Kidney (tissue), 14 donors: ENCODE data around the gene UBE2D2. TPM values are rescaled to one million over a fixed set of nuclear protein-coding genes. Genes with fewer than 3 reads are reported as not detected.
"Not testable (repeated sequence)": the region's sequence is repeated elsewhere in the genome, so short reads cannot be mapped to it uniquely, and the experiment has no call there.

ENCODE experiments used
- DNase-seq, 5 donors: peaks; one replicate each; pipeline ENCODE4 v3.0.0-alpha.2; 2013 to 2020
- FAIRE-seq: peaks from 2 replicates; lab custom pipeline; 2012; peaks lifted over from hg19 to GRCh38; lab: Jason Lieb, UNC
- H3K27ac ChIP-seq, 2 donors: one replicate each; pipeline ENCODE4 v1.7.0; 2013; ENCODE audit warnings: low read depth in 2 of 2, low read length in 2 of 2, inconsistent platforms in 1 of 2
- H3K27me3 ChIP-seq: one replicate; pipeline ENCODE4 v1.7.1; 2013; ENCODE audit warnings: low read length, inconsistent platforms; ENCODE audit not compliant: control insufficient read depth, insufficient read depth
- H3K36me3 ChIP-seq, 3 donors: one replicate each; pipeline versions ENCODE4 v1.7.0 to v1.7.1; 2013; ENCODE audit warnings: low read length in 3 of 3, control low read depth in 1 of 3, inconsistent platforms in 1 of 3; ENCODE audit not compliant: insufficient read depth in 3 of 3, control insufficient read depth in 2 of 3
- H3K4me1 ChIP-seq, 3 donors: one replicate each; pipeline versions ENCODE4 v1.7.0 to v1.7.1; 2013; ENCODE audit warnings: low read length in 3 of 3, inconsistent platforms in 1 of 3, low read depth in 1 of 3; ENCODE audit not compliant: control insufficient read depth in 2 of 3, insufficient read depth in 2 of 3
- H3K4me3 ChIP-seq, 3 donors: one replicate each; pipeline versions ENCODE4 v1.7.0 to v1.8.1; 2013; ENCODE audit warnings: low read length in 3 of 3, control low read depth in 1 of 3, inconsistent platforms in 1 of 3
- H3K9ac ChIP-seq, 3 donors: one replicate each; pipeline versions ENCODE4 v1.7.0 to v1.7.1; 2013; ENCODE audit warnings: low read length in 3 of 3, control low read depth in 1 of 3, inconsistent platforms in 1 of 3
- H3K9me3 ChIP-seq, 3 donors: one replicate each; pipeline versions ENCODE4 v1.7.0 to v1.7.1; 2013; ENCODE audit warnings: low read length in 3 of 3, control low read depth in 1 of 3, inconsistent platforms in 1 of 3; ENCODE audit not compliant: control insufficient read depth in 2 of 3, insufficient read depth in 1 of 3
- intact Hi-C: fragments of 100-400 bp; cut with DNase I; formaldehyde crosslinking; loops from one replicate; pipeline ENCODE4 v1.11.1; 2022
- polyA plus RNA-seq: library from polyadenylated mRNA; stranded (reverse); fragments of 350-450 nt; fragmentation: Illumina TruSeq; extraction: RNeasy Lipid Tissue Mini Kit (QIAGEN cat#74804); gene quantifications from one replicate; pipeline ENCODE4 v1.2.3, GENCODE V29; 2014; ENCODE audit warnings: low read depth, low replicate concordance; ENCODE audit not compliant: insufficient read depth
- total RNA-seq: library from RNA; stranded (reverse); fragmentation: NEBNext Ultra II Directional; extraction: Animal tissue kit (Norgen Biotek cat#: 25700); gene quantifications from one replicate; pipeline ENCODE4 v1.2.1, GENCODE V29; 2021
- TF ChIP-seq, protein P1 (sequence below): IDR thresholded peaks from 3 replicates; pipeline ENCODE4 v1.5.1; 2012; ENCODE audit warnings: mild to moderate bottlenecking, moderate library complexity, borderline replicate concordance; ENCODE audit not compliant: insufficient read depth; ENCODE audit errors: extremely low read depth
- donor health status: control.
- donor health status: control.
- donor health status: control.
- donor health status: control.
- donor health status: control.
- donor health status: DM: yes; HTN: yes; CAD: no.
- donor health status: Normal renal cell carcinoma (clear cell type).

Gene UBE2D2
- total and polyA plus RNA-seq, 2 donors from 2014 or later = 118 to 131 TPM

DNA sequence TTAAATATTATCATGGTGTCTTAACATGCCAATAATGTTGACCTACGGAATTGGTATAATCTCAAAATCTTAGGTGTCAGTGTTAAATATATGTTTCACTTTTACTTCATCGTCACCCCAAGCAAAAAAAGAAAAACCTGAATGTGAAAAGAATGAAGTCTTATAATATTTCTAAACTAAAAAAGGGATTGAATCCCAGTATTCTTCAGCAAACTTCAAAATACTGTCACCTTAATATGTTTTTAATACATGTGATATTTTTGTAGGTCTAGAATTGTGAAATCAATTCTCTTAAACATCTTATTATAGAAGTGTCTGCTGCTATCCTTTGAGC lies 14.1 kb downstream of the UBE2D2 start:
- Histone ChIP-seq H3K4me1 (peaks cover 0 to 15% (median 13%) of the 10 kb centered on the region in 3 donors), H3K27ac (no peak overlapping the region), H3K27me3 (no peaks in the 10 kb centered on the region), H3K9ac (no peak overlapping the region), H3K9me3 (no peaks in the 10 kb centered on the region), H3K4me3 (no peak overlapping the region), H3K36me3 (no peaks in the 10 kb centered on the region)
- intact Hi-C loops = no loop called here
- DNase-seq (no peak), FAIRE-seq (no peak)
- TF ChIP-seq, protein P1, sequence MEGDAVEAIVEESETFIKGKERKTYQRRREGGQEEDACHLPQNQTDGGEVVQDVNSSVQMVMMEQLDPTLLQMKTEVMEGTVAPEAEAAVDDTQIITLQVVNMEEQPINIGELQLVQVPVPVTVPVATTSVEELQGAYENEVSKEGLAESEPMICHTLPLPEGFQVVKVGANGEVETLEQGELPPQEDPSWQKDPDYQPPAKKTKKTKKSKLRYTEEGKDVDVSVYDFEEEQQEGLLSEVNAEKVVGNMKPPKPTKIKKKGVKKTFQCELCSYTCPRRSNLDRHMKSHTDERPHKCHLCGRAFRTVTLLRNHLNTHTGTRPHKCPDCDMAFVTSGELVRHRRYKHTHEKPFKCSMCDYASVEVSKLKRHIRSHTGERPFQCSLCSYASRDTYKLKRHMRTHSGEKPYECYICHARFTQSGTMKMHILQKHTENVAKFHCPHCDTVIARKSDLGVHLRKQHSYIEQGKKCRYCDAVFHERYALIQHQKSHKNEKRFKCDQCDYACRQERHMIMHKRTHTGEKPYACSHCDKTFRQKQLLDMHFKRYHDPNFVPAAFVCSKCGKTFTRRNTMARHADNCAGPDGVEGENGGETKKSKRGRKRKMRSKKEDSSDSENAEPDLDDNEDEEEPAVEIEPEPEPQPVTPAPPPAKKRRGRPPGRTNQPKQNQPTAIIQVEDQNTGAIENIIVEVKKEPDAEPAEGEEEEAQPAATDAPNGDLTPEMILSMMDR = no peak

DNA sequence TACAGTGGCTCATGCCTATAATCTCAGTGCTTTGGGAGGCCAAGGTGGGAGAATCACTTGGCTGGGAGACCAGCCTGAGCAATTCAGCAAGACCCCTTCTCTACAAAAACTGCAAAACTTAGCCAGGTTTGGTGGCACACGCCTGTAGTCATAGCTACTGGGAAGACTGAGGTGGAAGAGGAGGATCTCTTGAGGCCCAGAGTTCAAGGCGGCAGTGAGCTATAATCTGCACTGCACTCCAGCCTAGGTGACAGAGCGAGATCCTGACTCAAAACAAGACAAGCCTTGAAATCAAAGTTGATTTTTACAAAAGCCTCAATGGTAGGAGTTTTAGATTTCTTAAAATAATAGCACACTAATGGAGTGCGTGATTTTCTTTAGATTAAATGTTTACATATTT lies 14.6 kb downstream of the UBE2D2 start:
- Histone ChIP-seq H3K9me3 (no peaks in the 10 kb centered on the region), H3K9ac (no peak overlapping the region), H3K27ac (no peak overlapping the region), H3K27me3 (no peaks in the 10 kb centered on the region), H3K36me3 (no peaks in the 10 kb centered on the region), H3K4me3 (no peak overlapping the region), H3K4me1 (peaks cover 0 to 15% (median 13%) of the 10 kb centered on the region in 3 donors)
- intact Hi-C loops = no loop called here
- TF ChIP-seq, protein P1 = no peak
- FAIRE-seq (no peak), DNase-seq (no peak)

DNA sequence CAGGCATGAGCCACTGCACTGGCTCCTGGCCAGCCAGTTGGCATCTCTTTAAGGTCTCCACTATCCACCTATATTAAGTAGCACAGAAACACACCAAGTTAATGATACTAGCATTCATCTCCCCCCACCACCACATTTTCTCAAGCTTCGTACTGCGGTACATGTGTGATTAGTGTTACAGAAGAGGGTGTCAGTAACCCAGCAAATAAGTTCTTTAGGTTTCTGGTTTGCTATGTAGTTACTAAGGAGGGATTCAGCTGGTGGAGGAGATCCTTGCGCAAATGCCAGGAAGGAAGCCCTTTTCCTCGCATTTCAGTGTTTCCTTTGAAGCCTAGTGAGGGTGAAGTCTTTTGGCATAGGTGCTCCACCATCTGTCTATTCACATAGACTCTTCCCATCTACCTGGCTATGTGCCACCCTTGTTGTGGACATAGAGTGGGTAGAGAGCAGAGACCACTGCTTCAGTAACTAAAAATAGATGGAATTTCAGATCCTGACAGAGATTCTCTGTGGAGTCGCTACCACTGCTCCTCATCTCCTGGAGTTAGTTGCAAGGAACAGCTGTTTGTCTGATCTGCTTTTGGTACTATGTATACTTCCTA lies 16.7 kb downstream of the UBE2D2 start:
- TF ChIP-seq, protein P1 = no peak
- Histone ChIP-seq H3K9ac (no peak overlapping the region), H3K4me1 (peaks cover 0 to 12% (median 8%) of the 10 kb centered on the region in 3 donors), H3K27me3 (no peaks in the 10 kb centered on the region), H3K4me3 (no peak overlapping the region), H3K36me3 (no peaks in the 10 kb centered on the region), H3K9me3 (no peaks in the 10 kb centered on the region), H3K27ac (no peak overlapping the region)
- intact Hi-C loops = no loop called here
- no peak for FAIRE-seq
- no peak for DNase-seq

DNA sequence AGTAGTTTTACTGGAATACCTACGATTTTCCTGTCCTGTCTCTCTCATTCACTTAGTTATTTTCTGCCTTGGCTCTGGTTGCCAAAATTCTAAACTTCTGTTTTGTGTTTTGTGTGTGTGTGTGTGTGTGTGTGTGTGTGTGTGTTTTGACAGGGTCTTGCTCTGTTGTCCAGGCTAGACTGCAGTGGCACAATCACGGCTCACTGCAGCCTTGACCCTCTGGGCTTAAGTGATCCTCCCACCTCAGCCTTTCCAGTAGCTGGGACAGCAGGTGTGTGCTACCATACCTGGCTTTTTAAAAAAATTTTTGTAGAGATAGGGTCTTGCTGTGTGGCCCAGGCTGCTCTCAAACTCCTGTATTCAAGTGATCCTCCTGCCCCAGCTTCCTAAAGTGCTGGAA lies 17.2 kb downstream of the UBE2D2 start:
- intact Hi-C loops = no loop called here
- no peaks in the 10 kb centered on the region for H3K36me3 ChIP-seq
- no peak for DNase-seq
- no peak overlapping the region for H3K27ac ChIP-seq
- no peaks in the 10 kb centered on the region for H3K27me3 ChIP-seq
- peaks cover 0 to 12% (median 8%) of the 10 kb centered on the region in 3 donors for H3K4me1 ChIP-seq
- no peaks in the 10 kb centered on the region for H3K9me3 ChIP-seq
- TF ChIP-seq, protein P1 = no peak
- H3K4me3 ChIP-seq = no peak overlapping the region
- H3K9ac ChIP-seq = no peak overlapping the region
- FAIRE-seq = no peak

DNA sequence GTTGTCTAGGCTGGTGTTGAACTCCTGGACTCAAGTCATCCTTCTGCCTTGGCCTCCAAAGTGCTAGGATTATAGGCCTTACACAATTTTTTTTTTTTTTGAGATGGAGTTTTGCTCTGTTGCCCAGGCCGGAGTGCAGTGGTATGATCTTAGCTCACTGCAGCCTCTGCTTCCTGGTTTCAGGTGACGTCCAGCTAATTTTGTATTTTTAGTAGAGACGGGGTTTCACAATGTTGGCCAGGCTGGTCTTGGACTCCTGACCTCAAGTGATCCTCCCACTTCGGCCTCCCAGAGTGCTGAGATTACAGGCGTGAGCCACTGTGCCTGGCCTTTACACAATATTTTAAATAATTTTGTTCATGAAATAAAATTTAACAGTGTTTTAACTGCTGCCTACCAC lies 21.0 kb downstream of the UBE2D2 start:
- intact Hi-C loops, H3K9ac ChIP-seq, H3K9me3 ChIP-seq, H3K4me3 ChIP-seq, H3K36me3 ChIP-seq, H3K27ac ChIP-seq, H3K4me1 ChIP-seq, H3K27me3 ChIP-seq, DNase-seq, FAIRE-seq: not testable (repeated sequence)
